SK-N-MC (cell line): ENCODE results near the gene PRPF19.

Source experiments
- DNase-seq: peaks from one replicate; pipeline ENCODE4 v3.0.0-alpha.2; 2011; ENCODE audit warnings: low read depth, low spot score
- H3K27ac ChIP-seq: fragments of 200-600 bp; sonication (generic); 2 replicates; pipeline ENCODE4 v1.5.1; 2016; ENCODE audit warnings: mixed run types
- H3K36me3 ChIP-seq: fragments of 200-600 bp; sonication (generic); 2 replicates; pipeline ENCODE4 v1.6.1; 2017; ENCODE audit warnings: antibody characterized with exemption, low read length, mixed read lengths; ENCODE audit not compliant: insufficient read depth
- H3K4me3 ChIP-seq: fragments of 200-600 bp; sonication (generic); 2 replicates; pipeline ENCODE4 v1.5.1; 2016
- H3K9ac ChIP-seq: fragments of 200-600 bp; sonication (generic); 2 replicates; pipeline ENCODE4 v1.8.0; 2017; ENCODE audit warnings: mixed run types, mixed read lengths; ENCODE audit not compliant: insufficient read length
- H3K9me3 ChIP-seq: fragments of 200-600 bp; sonication (generic); 2 replicates; pipeline ENCODE4 v1.6.1; 2017; ENCODE audit warnings: low read depth, mild to moderate bottlenecking, antibody characterized with exemption, low read length, moderate library complexity, mixed read lengths
- EZH2 ChIP-seq: fragments of 200-600 bp; sonication (generic); IDR thresholded peaks from one replicate; pipeline ENCODE4 v1.6.1; 2017; ENCODE audit warnings: antibody characterized with exemption
- FOXP2 ChIP-seq: optimal IDR thresholded peaks from 2 replicates; pipeline ENCODE3; 2011; ENCODE audit warnings: mild to moderate bottlenecking, moderate library complexity; ENCODE audit not compliant: insufficient read depth; ENCODE audit errors: extremely low read length, control extremely low read depth
- POLR2AphosphoS5 ChIP-seq: IDR thresholded peaks from 2 replicates; pipeline ENCODE4 v1.6.1; 2012; ENCODE audit warnings: mild to moderate bottlenecking, low read depth, low read length, borderline replicate concordance

PRPF19 gene

DNA sequence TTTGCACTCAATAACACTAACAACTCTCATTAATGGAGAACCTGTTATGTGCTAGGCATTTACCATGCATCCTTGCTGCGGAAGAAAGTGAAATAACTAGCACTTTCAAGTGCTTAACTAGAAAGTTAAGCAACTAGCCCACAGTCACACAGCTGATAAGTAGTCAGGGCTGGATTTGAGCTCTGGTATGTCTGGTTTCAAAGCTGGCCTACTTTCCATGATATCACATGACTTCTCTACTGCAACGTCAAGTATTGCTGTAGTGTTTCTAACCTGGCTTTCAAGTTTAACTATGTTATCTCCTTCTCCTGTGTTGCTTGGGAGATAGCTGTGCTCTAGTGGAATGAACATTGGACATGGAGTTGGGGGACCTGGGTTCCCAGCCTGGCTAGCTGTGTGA, 33.5 kb upstream of the PRPF19 start:
- no peak overlapping the region for H3K27ac ChIP-seq

DNA sequence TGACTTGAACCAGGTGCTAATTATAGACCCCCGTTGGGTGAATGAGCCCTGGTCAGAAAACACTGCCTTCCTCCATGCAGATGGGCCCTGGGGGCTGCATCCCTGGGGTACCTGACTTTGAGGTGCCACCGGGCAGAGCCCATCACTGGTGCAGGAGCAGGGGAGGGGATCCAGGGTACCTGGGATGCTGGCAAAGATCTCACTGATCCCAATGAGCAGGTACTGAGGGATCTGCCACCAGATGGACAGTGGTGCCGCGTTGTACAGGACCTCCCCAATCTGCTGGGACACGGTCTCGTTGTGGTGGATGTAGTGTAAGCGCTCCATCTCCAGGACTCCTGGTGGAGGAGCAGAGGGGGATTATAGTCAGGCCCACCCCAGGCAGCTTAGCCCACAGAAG, 32.9 kb upstream of the PRPF19 start:
- Histone ChIP-seq H3K9ac (no peak overlapping the region), H3K9me3 (no peaks in the 10 kb centered on the region), H3K4me3 (no peak overlapping the region), H3K27ac (no peak overlapping the region), H3K36me3 (no peaks in the 10 kb centered on the region)
- DNase-seq = no peak
- TF ChIP-seq FOXP2 = no peak
- no peak for TF ChIP-seq EZH2
- TF ChIP-seq POLR2AphosphoS5 = no peak

More for the DNA sequence above, 33.5 kb upstream of the PRPF19 start:
- Histone ChIP-seq H3K36me3 (no peaks in the 10 kb centered on the region), H3K9me3 (no peaks in the 10 kb centered on the region), H3K4me3 (no peak overlapping the region), H3K9ac (no peak overlapping the region)
- no peak for TF ChIP-seq EZH2
- no peak for TF ChIP-seq FOXP2
- TF ChIP-seq POLR2AphosphoS5 = no peak
- no peak for DNase-seq

DNA sequence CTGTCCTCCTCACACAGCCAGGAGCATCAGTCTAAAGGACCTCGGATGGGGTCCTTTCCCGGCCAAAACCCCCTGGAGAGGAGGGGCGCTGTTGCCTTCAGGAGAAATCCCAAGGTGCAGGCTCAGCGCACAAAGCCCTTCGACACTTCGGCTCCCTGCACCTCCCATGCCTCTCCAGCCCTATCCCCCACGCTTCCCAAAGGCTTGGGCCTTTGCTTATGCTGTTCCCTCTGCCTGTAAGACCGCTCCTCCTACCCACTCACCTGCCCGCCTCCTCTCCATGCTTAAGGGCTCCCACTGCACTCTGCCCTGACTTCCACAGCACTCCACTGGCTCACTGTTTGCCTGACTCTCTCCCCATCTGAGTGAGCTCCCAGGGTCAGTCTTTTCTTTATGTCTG, 32.1 kb upstream of the PRPF19 start:
- H3K4me3 ChIP-seq = no peak overlapping the region
- no peak overlapping the region for H3K9ac ChIP-seq
- H3K9me3 ChIP-seq = no peaks in the 10 kb centered on the region
- no peak for DNase-seq
- H3K36me3 ChIP-seq = no peaks in the 10 kb centered on the region
- TF ChIP-seq EZH2 = no peak
- TF ChIP-seq FOXP2 = no peak
- TF ChIP-seq POLR2AphosphoS5 = no peak
- H3K27ac ChIP-seq = no peak overlapping the region

DNA sequence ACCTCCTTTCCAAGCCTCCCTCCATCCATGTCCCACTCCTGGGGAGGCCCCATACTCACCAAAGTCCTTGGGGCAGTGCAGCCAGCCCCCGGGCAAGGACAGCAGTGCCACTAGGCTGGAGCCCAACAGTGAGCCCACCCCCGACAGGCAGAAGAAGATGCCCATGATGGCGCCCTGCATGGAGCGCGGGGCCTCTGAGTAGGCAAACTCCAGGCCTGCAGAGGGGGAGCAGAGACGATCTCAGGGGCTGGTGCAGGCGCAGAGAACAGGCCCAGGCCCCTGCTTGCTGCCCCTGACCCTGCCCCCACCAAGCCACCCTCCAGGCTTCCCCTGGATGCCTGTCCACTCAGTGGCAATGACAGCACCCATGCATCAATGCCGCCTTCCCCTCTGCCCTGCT, 31.4 kb upstream of the PRPF19 start:
- no peak for DNase-seq
- no peak overlapping the region for H3K9ac ChIP-seq
- no peak overlapping the region for H3K4me3 ChIP-seq
- TF ChIP-seq EZH2 (no peak), FOXP2 (no peak), POLR2AphosphoS5 (no peak)
- no peaks in the 10 kb centered on the region for H3K9me3 ChIP-seq
- no peaks in the 10 kb centered on the region; the same call in 1 of the 2 replicates for H3K36me3 ChIP-seq
- no peak overlapping the region for H3K27ac ChIP-seq

DNA sequence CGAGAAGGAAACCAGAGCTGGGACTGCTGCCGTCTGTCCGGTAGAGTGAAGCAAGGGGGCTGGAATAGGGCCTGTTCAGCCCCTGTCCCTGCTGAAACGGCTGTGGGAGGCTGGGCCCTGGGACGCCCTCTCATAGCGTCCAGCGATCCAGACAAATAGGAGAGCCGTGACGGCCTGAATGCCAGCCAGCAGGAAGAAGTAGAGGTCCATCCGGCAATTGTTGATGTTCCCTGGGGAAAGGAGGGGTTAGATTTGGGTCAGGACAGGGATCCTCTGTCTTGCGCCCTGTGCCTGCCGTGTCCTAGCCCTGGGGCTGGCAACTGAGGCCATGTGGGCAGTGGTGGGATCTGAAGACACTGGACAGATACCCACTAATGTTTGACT, 30.8 kb upstream of the PRPF19 start:
- no peak for DNase-seq
- H3K36me3 ChIP-seq = peaks cover 2% of the 10 kb centered on the region; the same call in 1 of the 2 replicates
- no peak overlapping the region for H3K4me3 ChIP-seq
- no peak overlapping the region for H3K27ac ChIP-seq
- H3K9me3 ChIP-seq = no peaks in the 10 kb centered on the region
- no peak overlapping the region for H3K9ac ChIP-seq
- TF ChIP-seq POLR2AphosphoS5 (no peak), EZH2 (no peak), FOXP2 (no peak)

DNA sequence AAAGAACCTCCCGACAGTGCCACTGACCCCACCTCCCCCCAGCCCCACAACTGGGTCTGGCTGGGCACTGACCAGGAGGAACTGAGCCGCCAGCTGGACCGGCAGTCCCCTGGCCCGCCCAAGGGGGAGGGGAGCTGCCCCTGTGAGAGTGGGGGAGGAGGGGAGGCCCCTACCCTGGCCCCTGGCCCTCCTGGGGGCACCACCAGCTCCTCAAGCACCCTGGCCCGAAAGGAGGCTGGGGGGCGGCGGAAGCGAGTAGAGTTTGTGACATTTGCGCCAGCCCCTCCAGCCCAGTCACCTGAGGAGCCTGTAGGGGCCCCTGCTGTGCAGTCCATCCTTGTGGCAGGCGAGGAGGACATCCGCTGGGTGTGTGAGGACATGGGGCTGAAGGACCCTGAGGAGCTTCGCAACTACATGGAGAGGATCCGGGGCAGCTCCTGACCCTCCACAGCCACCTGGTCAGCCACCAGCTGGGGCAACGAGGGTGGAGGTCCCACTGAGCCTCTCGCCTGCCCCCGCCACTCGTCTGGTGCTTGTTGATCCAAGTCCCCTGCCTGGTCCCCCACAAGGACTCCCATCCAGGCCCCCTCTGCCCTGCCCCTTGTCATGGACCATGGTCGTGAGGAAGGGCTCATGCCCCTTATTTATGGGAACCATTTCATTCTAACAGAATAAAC, 30.2 kb upstream of the PRPF19 start:
- TF ChIP-seq FOXP2 = no peak
- no peak for TF ChIP-seq POLR2AphosphoS5
- TF ChIP-seq EZH2 = no peak
- H3K4me3 ChIP-seq = no peak overlapping the region
- H3K9ac ChIP-seq = no peak overlapping the region
- H3K27ac ChIP-seq = no peak overlapping the region
- DNase-seq = no peak
- H3K9me3 ChIP-seq = no peaks in the 10 kb centered on the region
- H3K36me3 ChIP-seq = peaks cover 7% of the 10 kb centered on the region; the same call in 1 of the 2 replicates

DNA sequence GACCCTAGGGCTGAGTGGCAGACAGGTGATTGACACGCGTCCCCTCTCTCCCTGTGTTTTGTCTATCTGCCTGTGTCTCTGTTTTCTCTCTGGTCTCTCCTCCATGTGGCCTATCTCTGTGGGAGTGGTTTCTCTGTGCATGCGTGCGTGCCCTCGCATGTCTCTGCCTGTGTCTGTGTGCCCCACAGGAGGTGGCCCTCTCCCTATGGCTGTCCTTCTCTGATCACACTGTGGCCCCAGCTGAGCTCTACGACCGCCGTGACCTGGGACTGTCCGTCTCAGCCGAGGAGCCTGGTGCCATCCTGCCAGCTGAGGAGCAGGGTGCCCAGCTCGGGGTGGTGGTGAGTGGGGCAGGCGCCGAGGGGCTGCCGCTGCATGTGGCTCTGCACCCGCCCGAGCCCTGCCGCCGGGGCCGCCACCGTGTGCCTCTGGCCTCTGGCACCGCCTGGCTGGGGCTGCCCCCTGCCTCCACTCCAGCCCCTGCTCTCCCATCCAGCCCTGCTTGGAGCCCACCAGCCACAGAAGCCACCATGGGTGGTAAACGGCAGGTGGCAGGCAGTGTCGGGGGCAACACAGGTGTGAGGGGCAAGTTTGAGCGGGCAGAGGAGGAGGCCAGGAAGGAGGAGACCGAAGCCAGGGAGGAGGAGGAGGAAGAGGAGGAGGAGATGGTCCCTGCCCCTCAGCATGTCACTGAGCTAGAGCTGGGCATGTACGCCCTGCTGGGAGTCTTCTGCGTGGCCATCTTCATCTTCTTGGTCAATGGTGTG, 29.5 kb upstream of the PRPF19 start:
- TF ChIP-seq POLR2AphosphoS5 = no peak
- TF ChIP-seq EZH2 = no peak
- TF ChIP-seq FOXP2 = no peak
- DNase-seq = no peak

DNA sequence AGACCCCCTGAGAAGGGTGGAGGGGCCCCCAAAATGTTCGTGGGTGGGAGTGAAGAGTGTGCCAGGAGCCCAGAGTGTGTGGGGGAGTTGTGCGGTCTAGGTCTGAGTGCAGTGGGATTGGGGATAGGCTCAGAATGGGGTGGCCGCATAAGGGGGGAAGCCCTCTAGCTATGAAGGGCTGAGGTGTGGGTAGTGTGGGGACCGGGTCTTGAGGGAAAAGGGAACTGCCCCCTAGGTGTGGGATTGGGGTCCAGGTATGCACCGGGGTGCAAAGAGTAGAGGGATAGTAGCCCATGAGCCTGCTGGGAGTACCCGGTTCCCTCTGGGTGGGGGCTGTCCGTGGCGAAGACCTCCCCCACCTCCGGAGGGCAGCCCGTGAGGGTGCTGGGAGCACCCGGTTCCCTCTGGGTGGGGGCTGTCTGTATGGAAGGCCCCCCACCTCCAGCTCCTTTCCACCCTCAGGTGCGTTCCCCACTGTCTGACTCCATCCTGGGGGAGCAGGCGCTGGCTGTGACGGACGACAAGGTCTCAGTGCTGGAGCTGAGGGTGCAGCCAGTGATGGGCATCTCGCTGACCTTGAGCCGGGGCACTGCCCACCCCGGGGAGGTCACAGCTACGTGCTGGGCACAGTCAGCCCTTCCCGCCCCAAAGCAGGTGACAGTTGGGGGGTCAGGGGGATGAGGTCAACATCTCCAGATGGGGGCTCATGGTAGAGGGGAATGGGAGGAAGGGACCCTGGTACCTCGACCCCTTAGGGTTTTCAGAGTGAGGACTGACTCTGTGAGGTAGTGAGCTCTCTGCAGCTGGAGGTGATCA, 28.6 kb upstream of the PRPF19 start:
- TF ChIP-seq POLR2AphosphoS5 = no peak
- TF ChIP-seq EZH2 = no peak
- no peak for TF ChIP-seq FOXP2
- no peak overlapping the region for H3K4me3 ChIP-seq
- no peak for DNase-seq
- no peaks in the 10 kb centered on the region for H3K9me3 ChIP-seq
- H3K36me3 ChIP-seq = peaks cover 18% of the 10 kb centered on the region; the same call in 1 of the 2 replicates
- H3K9ac ChIP-seq = no peak overlapping the region
- H3K27ac ChIP-seq = no peak overlapping the region

More for the DNA sequence above, 29.5 kb upstream of the PRPF19 start:
- Histone ChIP-seq H3K27ac (no peak overlapping the region), H3K4me3 (no peak overlapping the region), H3K9me3 (no peaks in the 10 kb centered on the region), H3K9ac (no peak overlapping the region), H3K36me3 (peaks cover 15% of the 10 kb centered on the region; the same call in 1 of the 2 replicates)
